Muscle of back (tissue), 13 donors: Measurements from ENCODE around the gene ALKBH5. TPM values are rescaled to one million over a fixed set of nuclear protein-coding genes. Genes with fewer than 3 reads are reported as not detected.

Experiments
- DNase-seq, 3 donors: peaks; one replicate each; pipeline versions ENCODE4 v3.0.0 to v3.0.0-alpha.2; 2013
- long read RNA-seq, 9 donors: transcript quantifications; one replicate each; lab custom pipeline, GENCODE V29; 2026
- polyA plus RNA-seq, 10 donors: library from polyadenylated mRNA; unstranded; fragments of 120-200 nt; gene quantifications; one replicate each; pipeline ENCODE4 v1.2.1, GENCODE V29; 2013; ENCODE audit not compliant: insufficient read length in 10 of 10

Gene ALKBH5
- 10 to 100 TPM; 59.0 to 76.1 (median 67.5) TPM for polyA plus RNA-seq
- long read RNA-seq, donor 1, transcript ALKBH5-201 (4 exons, 2,748 nt): major isoform, 18 of 18 reads
- long read RNA-seq, donor 1, partial matches to known transcripts: 0 of 18 reads
- long read RNA-seq, donor 1, other reads (novel, unspliced or antisense): 0 of 18 reads
- long read RNA-seq, donor 2, transcript ALKBH5-201 (4 exons, 2,748 nt): major isoform, 6 of 6 reads
- long read RNA-seq, donor 2, partial matches to known transcripts: 0 of 6 reads
- long read RNA-seq, donor 2, other reads (novel, unspliced or antisense): 0 of 6 reads
- long read RNA-seq, donor 3: 0 reads
- long read RNA-seq, donor 4, transcript ALKBH5-201 (4 exons, 2,748 nt): major isoform, 7 of 7 reads
- long read RNA-seq, donor 4, partial matches to known transcripts: 0 of 7 reads
- long read RNA-seq, donor 4, other reads (novel, unspliced or antisense): 0 of 7 reads
- long read RNA-seq, donor 5, transcript ALKBH5-201 (4 exons, 2,748 nt): major isoform, 6 of 7 reads
- long read RNA-seq, donor 5, partial matches to known transcripts: 0 of 7 reads
- long read RNA-seq, donor 5, other reads (novel, unspliced or antisense): 0 of 7 reads
- long read RNA-seq, donor 6, transcript ALKBH5-201 (4 exons, 2,748 nt): major isoform, 11 of 11 reads
- long read RNA-seq, donor 6, partial matches to known transcripts: 0 of 11 reads
- long read RNA-seq, donor 6, other reads (novel, unspliced or antisense): 0 of 11 reads
- long read RNA-seq, donor 7, transcript ALKBH5-201 (4 exons, 2,748 nt): major isoform, 12 of 14 reads
- long read RNA-seq, donor 7, partial matches to known transcripts: 0 of 14 reads
- long read RNA-seq, donor 7, other reads (novel, unspliced or antisense): 0 of 14 reads
- long read RNA-seq, donor 8, transcript ALKBH5-201 (4 exons, 2,748 nt): major isoform, 6 of 6 reads
- long read RNA-seq, donor 8, partial matches to known transcripts: 0 of 6 reads
- long read RNA-seq, donor 8, other reads (novel, unspliced or antisense): 0 of 6 reads
- long read RNA-seq, donor 9, partial matches to known transcripts: 0 of 1 reads
- long read RNA-seq, donor 9, other reads (novel, unspliced or antisense): 0 of 1 reads

GRCh38 chr17:18183334-18184142 is at the start of gene ALKBH5:
Gene ALKBH5, plus strand, starts transcription at chr17:18183828. Its CDS starts 416 bp downstream, at chr17:18184244.
- DNase-seq: peak; percentile 99 to 100 (median 100)

GRCh38 chr17:18136357-18136756 is 47.3 kb upstream of the ALKBH5 start:
- DNase-seq: no peak

DNA sequence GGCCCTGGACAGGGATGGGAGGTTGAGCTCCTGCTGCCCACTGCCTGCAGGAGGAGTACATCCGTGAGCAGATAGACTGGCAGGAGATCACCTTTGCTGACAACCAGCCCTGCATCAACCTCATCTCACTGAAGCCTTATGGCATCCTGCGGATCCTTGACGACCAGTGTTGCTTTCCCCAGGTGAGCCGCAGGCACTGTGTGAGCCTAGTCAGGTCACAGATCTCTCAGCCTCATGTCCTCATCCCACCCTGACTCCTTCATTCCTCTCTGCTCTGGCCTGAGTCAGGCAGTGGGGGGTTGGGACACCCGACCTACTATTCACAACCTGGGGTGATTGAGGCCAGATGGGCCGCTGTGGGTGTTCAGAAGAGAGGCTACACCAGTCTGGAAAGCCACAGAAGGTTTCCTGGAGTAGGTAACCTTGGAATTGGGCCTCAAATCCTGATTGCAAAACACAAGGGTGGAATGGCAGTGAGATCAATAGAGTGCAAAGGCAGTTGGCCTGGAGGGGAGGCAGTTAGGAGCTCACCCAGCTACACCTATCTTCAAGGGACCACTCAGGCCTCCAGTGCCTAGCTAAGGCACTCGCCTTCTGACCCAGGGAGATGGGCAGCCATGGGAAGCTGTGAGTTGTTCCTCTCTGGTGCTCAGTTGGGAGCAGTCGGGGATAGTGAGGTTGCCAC is 45.4 kb upstream of the ALKBH5 start:
- DNase-seq: no peak

GRCh38 chr17:18139092-18139491 is 44.5 kb upstream of the ALKBH5 start:
- DNase-seq: no peak

DNA sequence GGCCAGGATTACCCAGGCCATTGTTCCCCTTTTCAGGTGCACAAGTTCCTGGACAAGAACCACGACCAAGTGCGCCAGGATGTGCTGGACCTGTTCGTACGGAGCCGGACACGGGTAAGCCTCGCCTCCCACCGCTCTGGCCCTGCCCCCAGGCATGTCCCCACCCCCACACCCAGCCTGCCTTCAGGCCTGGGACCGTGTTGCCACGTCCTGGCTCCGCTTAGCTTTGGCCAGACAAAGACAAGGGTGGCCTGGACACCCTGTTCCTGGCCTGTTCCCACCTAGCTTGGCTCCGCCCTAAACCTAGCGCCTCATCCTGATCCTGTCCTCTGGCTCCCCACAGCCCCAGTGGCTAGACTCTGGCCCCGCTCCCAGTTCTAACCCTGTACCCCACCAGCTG is 44.1 kb upstream of the ALKBH5 start:
- DNase-seq: no peak

GRCh38 chr17:18139949-18140348 is 43.7 kb upstream of the ALKBH5 start:
- DNase-seq: no peak

DNA sequence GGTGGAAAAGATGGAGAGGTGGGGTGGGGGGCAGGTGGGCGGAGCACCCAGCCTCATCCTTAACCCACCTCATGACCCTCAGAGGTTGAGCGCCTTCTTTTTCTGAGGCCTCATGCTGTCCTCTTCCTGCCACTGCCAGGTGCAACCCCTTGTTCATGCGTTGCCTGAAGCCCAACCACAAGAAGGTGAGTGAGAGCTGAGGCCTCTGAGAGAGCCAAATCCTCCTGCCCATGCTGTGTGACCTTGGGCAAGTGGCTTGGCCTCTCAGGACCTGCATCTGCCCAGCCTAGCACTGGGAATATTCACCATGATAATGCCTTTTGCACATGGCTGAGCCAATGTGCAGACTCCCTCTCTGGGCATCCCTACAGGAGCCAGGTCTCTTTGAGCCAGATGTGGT is 43.0 kb upstream of the ALKBH5 start:
- DNase-seq: no peak

DNA sequence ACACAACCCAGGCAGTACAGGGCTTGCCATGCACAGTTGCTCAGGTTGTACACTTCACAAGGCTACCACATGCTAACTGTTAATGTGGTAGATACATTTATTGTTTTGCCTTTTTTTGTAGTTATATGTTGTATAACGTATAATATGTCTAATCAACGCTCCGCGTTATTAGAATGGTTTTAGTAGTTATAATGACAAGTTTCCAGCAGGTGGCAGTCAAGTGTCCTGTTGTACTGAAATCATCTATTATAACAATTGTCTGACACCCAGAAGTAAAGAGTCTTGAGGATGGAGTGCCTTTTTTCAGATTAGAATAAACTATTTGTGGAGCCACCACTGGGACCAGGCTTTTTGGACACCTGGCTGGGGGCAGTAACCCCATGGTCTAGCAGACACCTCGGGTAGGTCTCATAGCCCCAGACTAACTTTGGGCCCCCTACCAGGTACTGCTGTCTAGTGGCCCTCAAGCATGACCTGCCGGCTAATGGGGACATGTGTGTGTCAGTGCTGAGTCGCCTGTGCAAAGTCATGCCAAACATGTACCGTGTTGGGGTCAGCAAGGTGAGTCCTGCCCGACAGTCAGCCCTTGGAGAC is 42.3 kb upstream of the ALKBH5 start:
- DNase-seq: peak; percentile 53 to 83 (median 68)

DNA sequence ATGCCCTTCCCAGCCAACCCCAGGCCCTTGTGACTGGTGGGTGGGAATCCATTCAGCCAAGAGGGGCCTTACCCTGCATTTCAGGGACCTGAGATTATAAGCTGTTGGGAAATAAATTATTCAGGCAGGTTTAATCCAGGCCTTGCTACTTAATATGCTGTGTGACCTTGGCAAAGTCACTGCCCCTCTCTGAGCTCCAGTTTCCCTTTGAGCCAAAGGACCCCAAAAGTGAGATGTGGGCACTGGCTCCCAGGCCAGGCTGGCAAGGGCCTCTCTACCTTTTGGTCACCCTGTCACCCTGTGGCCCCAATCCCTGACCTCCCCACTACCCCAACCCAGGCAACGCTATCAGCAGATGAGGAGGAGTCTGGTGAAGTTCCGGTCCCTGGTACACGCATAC is 41.2 kb upstream of the ALKBH5 start:
- no peak for DNase-seq

- DNase-seq: no peak
Measured at GRCh38 chr17:18143044-18143936, 40.3 kb upstream of the ALKBH5 start.

GRCh38 chr17:18144261-18144660 is 39.4 kb upstream of the ALKBH5 start:
- DNase-seq: no peak

GRCh38 chr17:18144855-18145254 is 38.8 kb upstream of the ALKBH5 start:
- DNase-seq: no peak

DNA sequence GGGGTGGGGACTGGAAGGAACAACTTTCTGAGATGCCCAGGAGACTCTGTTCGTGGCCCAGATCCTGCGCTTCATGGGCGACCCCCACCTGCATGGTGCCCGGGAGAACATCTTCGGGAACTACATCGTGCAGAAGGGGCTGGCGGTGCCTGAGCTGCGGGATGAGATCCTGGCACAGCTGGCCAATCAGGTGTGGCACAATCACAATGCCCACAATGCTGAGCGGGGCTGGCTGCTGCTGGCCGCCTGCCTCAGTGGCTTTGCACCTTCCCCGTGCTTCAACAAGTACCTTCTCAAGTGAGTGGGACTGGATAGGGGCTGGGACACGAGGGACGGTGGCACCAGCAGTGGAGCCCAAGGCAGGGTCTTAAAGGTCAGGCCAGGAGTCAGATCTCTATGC is 37.8 kb upstream of the ALKBH5 start:
- DNase-seq: no peak

DNA sequence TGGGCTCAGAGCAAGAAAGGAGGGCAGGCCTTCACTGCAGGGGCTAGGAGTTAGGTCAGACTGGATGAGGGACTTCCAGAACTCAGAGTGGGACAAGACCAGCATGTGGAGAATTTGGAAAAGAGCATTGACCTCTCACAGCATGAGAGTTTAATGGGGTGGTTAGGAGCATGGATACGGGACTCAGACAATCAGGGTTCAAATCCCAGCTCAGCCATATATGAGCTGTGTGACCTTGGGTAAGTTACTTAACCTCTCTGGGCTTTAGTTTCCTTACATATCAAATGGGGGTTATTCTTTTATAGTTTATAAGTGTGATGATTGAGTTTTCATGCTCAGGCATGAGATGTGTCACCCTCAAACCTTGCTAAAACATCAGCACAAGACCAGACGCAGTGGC is 37.4 kb upstream of the ALKBH5 start:
- DNase-seq: no peak

DNA sequence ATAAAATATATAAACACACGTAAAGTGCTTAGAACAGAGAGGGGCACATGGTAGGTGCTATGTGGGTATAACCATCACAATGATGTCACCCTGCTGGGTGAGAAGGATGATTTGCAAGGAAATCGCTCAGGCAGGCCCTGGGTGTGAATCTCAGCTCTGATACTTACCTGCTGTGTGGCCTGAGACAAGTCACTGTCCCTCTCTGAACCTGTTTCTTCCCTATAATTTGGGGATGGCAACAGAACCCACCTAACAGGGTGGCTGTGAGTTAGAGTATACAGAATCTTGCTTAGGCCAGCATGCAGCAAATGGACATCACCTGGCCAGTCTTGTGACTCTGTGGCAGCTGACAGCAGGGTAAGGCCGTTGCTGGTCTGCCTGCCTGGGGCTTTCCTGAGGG is 36.6 kb upstream of the ALKBH5 start:
- DNase-seq: no peak

DNA sequence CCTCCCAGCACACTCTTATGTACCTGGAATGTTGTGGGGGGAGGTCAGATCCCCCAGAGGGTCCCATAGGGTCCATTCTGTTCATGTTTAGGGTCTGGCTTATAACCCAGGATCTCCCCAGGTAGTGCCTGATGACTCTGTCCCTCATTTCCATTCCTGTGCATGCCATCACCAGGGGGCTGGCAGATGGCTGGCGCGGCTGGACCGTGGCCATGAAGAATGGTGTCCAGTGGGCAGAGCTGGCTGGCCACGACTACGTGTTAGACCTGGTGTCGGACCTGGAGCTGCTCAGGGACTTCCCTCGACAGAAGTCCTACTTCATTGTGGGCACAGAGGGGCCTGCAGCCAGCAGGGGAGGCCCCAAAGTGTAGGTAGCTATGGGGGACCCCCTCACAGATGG is 35.0 kb upstream of the ALKBH5 start:
- no peak for DNase-seq

DNA sequence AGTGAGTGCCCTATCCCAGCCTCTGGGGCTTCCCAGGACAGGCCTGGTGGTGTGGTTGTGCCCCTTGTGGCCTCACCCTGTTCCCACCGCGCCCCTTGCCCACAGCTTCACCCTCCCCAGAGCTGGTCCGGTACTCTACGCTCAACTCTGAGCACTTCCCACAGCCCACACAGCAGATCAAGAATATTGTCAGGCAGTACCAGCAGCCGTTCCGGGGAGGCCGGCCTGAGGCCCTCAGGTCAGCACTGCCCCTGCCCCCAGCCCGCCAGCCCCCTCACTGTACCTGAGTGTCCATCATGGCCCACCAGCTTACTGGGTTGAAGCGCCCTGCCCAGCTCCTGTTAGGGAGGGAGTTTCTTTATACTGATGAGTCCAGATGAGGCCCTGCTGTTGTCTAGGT is 32.3 kb upstream of the ALKBH5 start:
- DNase-seq: no peak

DNA sequence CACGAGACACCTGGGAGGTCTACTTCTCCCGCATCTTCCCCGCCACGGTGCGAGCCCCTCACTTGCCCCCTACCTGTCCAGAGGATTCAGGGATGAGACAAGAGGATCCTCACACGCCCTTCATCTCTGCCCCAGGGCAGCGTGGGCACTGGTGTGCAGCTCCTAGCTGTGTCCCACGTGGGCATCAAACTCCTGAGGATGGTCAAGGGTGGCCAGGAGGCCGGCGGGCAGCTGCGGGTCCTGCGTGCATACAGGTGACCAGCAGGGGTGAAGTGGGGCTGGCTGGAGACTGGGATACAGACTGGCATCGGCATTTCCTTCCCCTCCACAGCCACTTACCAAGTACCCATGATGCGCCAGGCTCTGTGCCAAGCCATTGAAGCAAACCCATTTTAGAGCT is 28.4 kb upstream of the ALKBH5 start:
- no peak for DNase-seq

- DNase-seq: no peak
Measured at GRCh38 chr17:18156171-18156975, 27.3 kb upstream of the ALKBH5 start.
